IPS DF 4.7 (cell line): Measurements from ENCODE around the gene PIERCE2.
"Not testable (repeated sequence)": the region's sequence is repeated elsewhere in the genome, so short reads cannot be mapped to it uniquely, and the experiment has no call there.

Source experiments
- DNase-seq: peaks from one replicate; pipeline ENCODE4 v3.0.0-alpha.2; 2013; ENCODE audit warnings: low spot score; ENCODE audit errors: extremely low read depth

PIERCE2 gene

GRCh38 chr15:55408012-55408928, at the start of gene PIERCE2, which contains the start of gene CCPG1:
TSS of gene PIERCE2 (plus strand) at chr15:55408495. CDS start at chr15:55408769, 274 bp downstream.
TSS of gene CCPG1 (minus strand) at chr15:55408359. CDS start at chr15:55389424, 18,935 bp downstream.
- DNase-seq: peak; percentile 80

GRCh38 chr15:55360256-55360655, 48.0 kb upstream of the PIERCE2 start:
- no peak for DNase-seq

GRCh38 chr15:55361048-55361447, 47.2 kb upstream of the PIERCE2 start:
- DNase-seq: no peak

- no peak for DNase-seq
Observed at GRCh38 chr15:55362641-55363040, 45.7 kb upstream of the PIERCE2 start.

- no peak for DNase-seq
Observed at GRCh38 chr15:55366981-55367380, 41.3 kb upstream of the PIERCE2 start.

GRCh38 chr15:55372701-55373440, 35.4 kb upstream of the PIERCE2 start:
- DNase-seq: no peak

- DNase-seq: no peak
Observed at GRCh38 chr15:55379095-55379494, 29.2 kb upstream of the PIERCE2 start.

DNA sequence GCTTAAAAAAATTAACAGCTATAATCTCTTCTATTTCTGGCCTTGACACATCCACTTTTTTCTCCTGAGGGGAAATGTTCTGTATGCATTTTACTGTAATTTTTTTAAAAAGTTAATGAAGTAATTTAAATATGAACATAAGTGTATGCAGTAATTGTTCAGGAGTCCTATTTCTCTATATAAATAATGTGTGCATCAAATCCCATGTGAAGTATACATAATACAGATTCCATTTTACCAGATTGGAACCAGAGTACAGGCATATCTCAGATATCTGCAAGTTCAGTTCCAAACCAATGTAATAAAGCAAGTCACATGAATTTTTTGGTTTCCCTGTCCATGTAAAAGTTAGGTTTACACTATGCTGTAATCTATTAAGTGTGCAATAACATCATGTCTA, 26.7 kb upstream of the PIERCE2 start:
- DNase-seq: no peak

GRCh38 chr15:55383687-55384086, 24.6 kb upstream of the PIERCE2 start:
- DNase-seq: no peak

GRCh38 chr15:55387027-55387426, 21.3 kb upstream of the PIERCE2 start:
- no peak for DNase-seq

- DNase-seq: no peak
Observed at GRCh38 chr15:55389264-55389607, 19.1 kb upstream of the PIERCE2 start.

- no peak for DNase-seq
Observed at GRCh38 chr15:55394694-55395093, 13.6 kb upstream of the PIERCE2 start.

GRCh38 chr15:55398243-55398642, 10.1 kb upstream of the PIERCE2 start:
- DNase-seq: no peak

GRCh38 chr15:55400050-55400449, 8.2 kb upstream of the PIERCE2 start:
- DNase-seq: not testable (repeated sequence)

DNA sequence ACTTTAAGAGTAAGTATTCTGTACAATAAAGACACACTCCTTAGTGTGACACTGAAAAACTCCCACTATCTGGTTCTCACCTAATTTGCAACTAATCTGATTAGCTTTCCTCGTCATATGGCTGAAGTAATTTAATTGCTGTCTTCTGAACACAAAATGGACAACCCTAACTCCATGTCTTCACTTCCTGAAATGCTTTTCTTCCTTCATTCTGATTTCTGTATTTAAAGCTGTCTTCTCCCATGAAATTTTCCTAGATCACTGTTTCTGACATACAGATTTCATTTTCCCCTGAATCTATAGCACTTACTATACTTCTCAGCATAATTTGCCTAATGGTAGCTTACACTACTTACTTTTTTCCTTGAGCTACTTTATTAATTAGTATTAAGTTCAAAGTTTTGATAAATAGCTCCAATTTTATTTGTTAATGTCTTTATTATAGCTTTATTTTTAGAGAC, 6.5 kb upstream of the PIERCE2 start:
- DNase-seq: no peak

DNA sequence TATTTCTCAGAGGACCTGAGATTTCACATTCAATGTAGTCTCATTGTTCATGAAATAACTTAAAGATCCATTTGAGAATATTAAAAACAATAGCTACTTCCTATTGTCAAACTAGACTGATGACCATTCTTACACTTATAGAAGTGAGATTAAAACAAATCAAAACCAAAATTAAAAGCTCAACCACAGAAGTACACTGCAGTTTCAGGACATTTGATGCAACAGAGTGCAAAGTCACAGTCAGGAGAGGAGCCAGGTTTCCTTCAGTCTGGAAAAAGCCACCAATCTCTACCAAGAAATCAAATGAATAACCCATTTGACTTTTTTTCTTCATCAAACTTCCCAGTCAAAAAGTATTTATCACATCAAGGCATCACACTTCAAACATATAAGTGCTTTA, 5.6 kb upstream of the PIERCE2 start:
- DNase-seq: no peak

- no peak for DNase-seq
Observed at GRCh38 chr15:55403531-55403930, 4.8 kb upstream of the PIERCE2 start.

- DNase-seq: no peak
Observed at GRCh38 chr15:55407498-55408011, 740 bp upstream of the PIERCE2 start.

- not testable (repeated sequence) for DNase-seq
Observed at GRCh38 chr15:55408976-55409375, 681 bp downstream of the PIERCE2 start.

DNA sequence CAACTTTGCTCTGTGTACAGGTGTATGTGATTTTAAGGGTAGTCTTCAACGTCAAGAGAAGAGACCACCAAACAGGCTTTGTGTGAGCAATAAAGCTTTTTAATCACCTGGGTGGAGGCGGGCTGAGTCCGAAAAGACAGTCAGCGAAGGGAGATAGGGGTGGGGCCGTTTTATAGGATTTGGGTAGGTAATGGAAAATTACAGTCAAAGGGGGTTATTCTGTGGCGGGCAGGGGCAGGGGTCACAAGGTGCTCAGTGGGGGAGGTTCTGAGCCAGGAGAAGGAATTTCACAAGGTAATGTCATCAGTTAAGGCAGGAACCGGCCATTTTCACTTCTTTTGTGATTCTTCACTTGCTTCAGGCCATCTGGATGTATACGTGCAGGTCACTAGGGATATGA, 9.4 kb downstream of the PIERCE2 start:
- not testable (repeated sequence) for DNase-seq

GRCh38 chr15:55420171-55420866, 12.0 kb downstream of the PIERCE2 start:
- DNase-seq: no peak
